ENCODE measurements around the gene DSCAM.

- TF ChIP-seq CTCF (IDR thresholded peaks at IDR 0.05): no peak
- peak in 1 of 2 donors; percentile 49 for TF ChIP-seq EP300 (IDR thresholded peaks at IDR 0.05)
- TF ChIP-seq POLR2A (IDR thresholded peaks at IDR 0.05): no peak
Measured at GRCh38 chr21:40053007-40053406, 794.0 kb downstream of the DSCAM start.
